Panc1 (cell line): ENCODE data around the gene AOAH. TPM values are rescaled to one million over a fixed set of nuclear protein-coding genes. Genes with fewer than 3 reads are reported as not detected.

Experiments used
- ATAC-seq: fragments of 200-7000 bp; cut with Tn5 transposase; 2 replicates; pipeline ENCODE4 v1.9.1; 2020; ENCODE audit warnings: mild to moderate bottlenecking, moderate library complexity
- BruUV-seq: library from RNA; stranded (reverse); fragments of 400-500 nt; replicated peaks from 2 replicates; lab custom pipeline; 2021; lab: Mats Ljungman, UMichigan
- CTCF ChIA-PET: fragments of 300-600 bp; sonication (Branson Sonifier 250); formaldehyde crosslinking; loops from one replicate; lab custom pipeline; 2022; ENCODE audit warnings: antibody characterized with exemption; lab: Charles Lee
- POLR2A ChIA-PET: fragments of 300-600 bp; sonication (Branson Sonifier 250); formaldehyde crosslinking; loops from one replicate; lab custom pipeline; 2022; ENCODE audit warnings: antibody characterized with exemption; lab: Charles Lee
- DNase-seq: peaks from one replicate; pipeline ENCODE4 v3.0.0-alpha.2; 2010; ENCODE audit warnings: low read depth, low spot score
- H3K27ac ChIP-seq: 2 replicates; pipeline ENCODE4 v1.5.1; 2011; ENCODE audit warnings: mild to moderate bottlenecking, low read length, inconsistent platforms
- H3K27me3 ChIP-seq: fragments of 200-500 bp; sonication (Bioruptor generic); 2 replicates; pipeline ENCODE4 v1.6.0; 2014; ENCODE audit warnings: low read length, inconsistent platforms; ENCODE audit not compliant: control insufficient read depth, insufficient read depth
- H3K36me3 ChIP-seq: fragments of 200-500 bp; sonication (Bioruptor generic); 2 replicates; pipeline ENCODE4 v1.5.1; 2014; ENCODE audit warnings: inconsistent platforms, mild to moderate bottlenecking, low read length, moderate library complexity; ENCODE audit not compliant: control insufficient read depth, insufficient read depth
- H3K4me1 ChIP-seq: 2 replicates; pipeline ENCODE4 v1.5.1; 2011; ENCODE audit warnings: inconsistent platforms, mild to moderate bottlenecking, low read length, moderate library complexity; ENCODE audit not compliant: control insufficient read depth, insufficient read depth
- H3K4me3 ChIP-seq, 2 experiments: 2 replicates each; pipeline ENCODE4 v1.5.1; 2011 to 2012; ENCODE audit warnings: low read depth in 2 of 2, low read length in 2 of 2, mild to moderate bottlenecking in 2 of 2, inconsistent platforms in 1 of 2, moderate library complexity in 1 of 2
- H3K9me3 ChIP-seq: fragments of 200-500 bp; sonication (Bioruptor generic); 2 replicates; pipeline ENCODE4 v1.5.1; 2014; ENCODE audit warnings: low read depth, mild to moderate bottlenecking, inconsistent platforms, low read length, moderate library complexity; ENCODE audit not compliant: control insufficient read depth, insufficient read depth
- CTCF ChIP-seq: fragments of 450-650 bp; IDR thresholded peaks from 2 replicates; pipeline ENCODE4 v1.5.1; 2017; ENCODE audit warnings: mild to moderate bottlenecking
- POLR2AphosphoS5 ChIP-seq: IDR thresholded peaks from 2 replicates; pipeline ENCODE4 v1.6.1; 2012; ENCODE audit warnings: mild to moderate bottlenecking, low read depth, low read length, moderate library complexity
- SIN3A ChIP-seq: IDR thresholded peaks from 2 replicates; pipeline ENCODE4 v1.6.1; 2012; ENCODE audit warnings: low read depth, mild to moderate bottlenecking, low read length, moderate library complexity, borderline replicate concordance; ENCODE audit not compliant: insufficient read depth
- TCF7L2 ChIP-seq: IDR thresholded peaks from 2 replicates; pipeline ENCODE4 v1.6.1; 2011; ENCODE audit warnings: mild to moderate bottlenecking, low read depth, low read length, inconsistent platforms
- in situ Hi-C: cut with HindIII; loops from 2 replicates; pipeline ENCODE4 v1.10.0; 2016; ENCODE audit warnings: low sequenced_read_pairs, low pct_unique_long_range_greater_than_20kb
- intact Hi-C: fragments of 100-400 bp; cut with micrococcal nuclease; formaldehyde crosslinking; loops from one replicate; pipeline ENCODE4 v1.10.0; 2022; ENCODE audit not compliant: unreplicated experiment
- total RNA-seq: library from RNA; stranded (reverse); gene quantifications from one replicate; pipeline ENCODE4 v1.2.1, GENCODE V29; 2021; ENCODE audit not compliant: unreplicated experiment
- TF ChIP-seq, protein P1 (sequence below), 2 experiments: IDR thresholded peaks; 2 replicates each; pipeline ENCODE4 v1.6.1; 2011 to 2012; ENCODE audit warnings: low read depth in 2 of 2, control low read depth in 1 of 2, low read length in 1 of 2, mild to moderate bottlenecking in 1 of 2, moderate library complexity in 1 of 2; ENCODE audit not compliant: insufficient read depth in 1 of 2

The AOAH gene
- total RNA-seq, 1 experiment from 2014 or later: 0.31 TPM

- Histone ChIP-seq H3K36me3 (no peaks in the 10 kb centered on the region), H3K27me3 (no peaks in the 10 kb centered on the region), H3K9me3 (no peaks in the 10 kb centered on the region), H3K4me3 (no peak overlapping the region), H3K27ac (no peak overlapping the region), H3K4me1 (no peaks in the 10 kb centered on the region)
- BruUV-seq: no TSS peak
- ChIA-PET POLR2A (no interaction called here), CTCF (no interaction called here)
- TF ChIP-seq, protein P1, sequence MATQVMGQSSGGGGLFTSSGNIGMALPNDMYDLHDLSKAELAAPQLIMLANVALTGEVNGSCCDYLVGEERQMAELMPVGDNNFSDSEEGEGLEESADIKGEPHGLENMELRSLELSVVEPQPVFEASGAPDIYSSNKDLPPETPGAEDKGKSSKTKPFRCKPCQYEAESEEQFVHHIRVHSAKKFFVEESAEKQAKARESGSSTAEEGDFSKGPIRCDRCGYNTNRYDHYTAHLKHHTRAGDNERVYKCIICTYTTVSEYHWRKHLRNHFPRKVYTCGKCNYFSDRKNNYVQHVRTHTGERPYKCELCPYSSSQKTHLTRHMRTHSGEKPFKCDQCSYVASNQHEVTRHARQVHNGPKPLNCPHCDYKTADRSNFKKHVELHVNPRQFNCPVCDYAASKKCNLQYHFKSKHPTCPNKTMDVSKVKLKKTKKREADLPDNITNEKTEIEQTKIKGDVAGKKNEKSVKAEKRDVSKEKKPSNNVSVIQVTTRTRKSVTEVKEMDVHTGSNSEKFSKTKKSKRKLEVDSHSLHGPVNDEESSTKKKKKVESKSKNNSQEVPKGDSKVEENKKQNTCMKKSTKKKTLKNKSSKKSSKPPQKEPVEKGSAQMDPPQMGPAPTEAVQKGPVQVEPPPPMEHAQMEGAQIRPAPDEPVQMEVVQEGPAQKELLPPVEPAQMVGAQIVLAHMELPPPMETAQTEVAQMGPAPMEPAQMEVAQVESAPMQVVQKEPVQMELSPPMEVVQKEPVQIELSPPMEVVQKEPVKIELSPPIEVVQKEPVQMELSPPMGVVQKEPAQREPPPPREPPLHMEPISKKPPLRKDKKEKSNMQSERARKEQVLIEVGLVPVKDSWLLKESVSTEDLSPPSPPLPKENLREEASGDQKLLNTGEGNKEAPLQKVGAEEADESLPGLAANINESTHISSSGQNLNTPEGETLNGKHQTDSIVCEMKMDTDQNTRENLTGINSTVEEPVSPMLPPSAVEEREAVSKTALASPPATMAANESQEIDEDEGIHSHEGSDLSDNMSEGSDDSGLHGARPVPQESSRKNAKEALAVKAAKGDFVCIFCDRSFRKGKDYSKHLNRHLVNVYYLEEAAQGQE (IDR thresholded peaks at IDR 0.05; ENCODE audit: insufficient read depth in 1 of 2, low read depth in 2 of 2, low read length in 1 of 2): no peak
- TF ChIP-seq POLR2AphosphoS5 (no peak), TCF7L2 (no peak), CTCF (no peak), SIN3A (no peak)
- intact Hi-C loops: no loop called here
- in situ Hi-C loops: no loop called here
- DNase-seq (no peak), ATAC-seq (no peak)
These were observed 25.1 kb upstream of the AOAH start for GRCh38 chr7:36749282-36749960.

DNA sequence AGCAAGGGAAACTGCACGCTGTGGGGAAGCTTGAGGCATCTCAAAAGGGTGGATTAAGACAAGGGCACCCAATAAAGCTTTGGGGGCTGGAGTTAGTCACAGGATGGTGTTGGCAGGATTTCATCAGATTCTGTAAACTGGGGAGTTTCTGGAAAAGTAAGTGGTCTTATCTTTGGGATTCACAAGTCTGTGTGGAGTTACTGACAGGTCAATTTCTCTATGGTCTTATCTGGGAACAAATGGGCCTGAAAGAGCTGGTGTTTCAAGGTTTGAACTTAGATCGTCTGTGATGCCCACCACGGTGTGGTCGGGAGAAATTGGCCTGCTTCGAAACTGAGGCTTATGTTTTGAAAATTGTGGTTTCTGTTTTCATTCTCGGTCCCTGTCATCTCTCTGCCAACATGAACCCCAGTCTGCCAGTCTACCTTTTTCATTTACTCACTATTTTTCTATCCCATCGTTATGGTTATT, 23.8 kb upstream of the AOAH start:
- ChIA-PET CTCF (no interaction called here), POLR2A (interaction anchor here (0.5 to 0.9 kb wide), 2 partner anchors 11 to 516 kb away, joined by 3 read pairs; no protein-coding TSS in a partner anchor)

More for the DNA sequence above, 23.8 kb upstream of the AOAH start:
- ATAC-seq: no peak
- no peak for TF ChIP-seq TCF7L2
- TF ChIP-seq SIN3A: no peak
- TF ChIP-seq POLR2AphosphoS5: no peak
- TF ChIP-seq, protein P1 (IDR thresholded peaks at IDR 0.05; ENCODE audit: insufficient read depth in 1 of 2, low read depth in 2 of 2, low read length in 1 of 2): no peak
- TF ChIP-seq CTCF: no peak
- Histone ChIP-seq H3K4me3 (no peak overlapping the region), H3K9me3 (no peaks in the 10 kb centered on the region), H3K27me3 (no peaks in the 10 kb centered on the region), H3K36me3 (no peaks in the 10 kb centered on the region), H3K4me1 (no peaks in the 10 kb centered on the region), H3K27ac (no peak overlapping the region)
- BruUV-seq: no TSS peak
- intact Hi-C loops: no loop called here
- in situ Hi-C loops: no loop called here
- DNase-seq: no peak
